Spleen (tissue), 7 donors: ENCODE measurements around the gene MYO1D.

ENCODE experiments used
- CTCF ChIP-seq, 11 experiments: fragments of 200-600 bp in 7 of 11; fragments of 450-650 bp in 4 of 11; sonication (generic) in 4 of 11; IDR thresholded peaks in 8 of 11; conservative IDR thresholded peaks in 3 of 11; 1 replicate in 7 of 11; 2 replicates in 4 of 11; pipeline versions ENCODE4 v1.4.0 to v1.8.0; 2016 to 2021; ENCODE audit warnings: antibody characterized with exemption in 11 of 11, inconsistent platforms in 4 of 11, mild to moderate bottlenecking in 1 of 11
- POLR2A ChIP-seq, 3 donors: fragments of 450-650 bp; IDR thresholded peaks; one replicate each; pipeline ENCODE4 v1.5.1; 2017; ENCODE audit warnings: antibody characterized with exemption in 3 of 3, mild to moderate bottlenecking in 1 of 3
- donor health status: DM: no; HTN: no; CAD: no; lungs with moderate emphysema.
- donor health status: DM: no; HTN: no; CAD: no.
- donor health status: DM: no; HTN: no; CAD: no.

GRCh38 chr17:32813021-32813420 lies 63.9 kb downstream of the MYO1D start:
- TF ChIP-seq CTCF (IDR thresholded peaks at IDR 0.05 in 8 of 11, conservative IDR thresholded peaks at IDR 0.05 in 3 of 11) (no peak), POLR2A (IDR thresholded peaks at IDR 0.05) (no peak)
